B cell (primary cell): Measurements from ENCODE around the gene LILRA6.

Experiments
- CTCF ChIP-seq: fragments of 200-600 bp; IDR thresholded peaks from one replicate; pipeline ENCODE4 v1.8.0; 2022; ENCODE audit warnings: antibody characterized with exemption, mild to moderate bottlenecking
- EZH2 ChIP-seq: IDR thresholded peaks from 2 replicates; pipeline ENCODE4 v1.6.1; 2012; ENCODE audit warnings: borderline replicate concordance, low read depth, mild to moderate bottlenecking, moderate library complexity, low read length; ENCODE audit not compliant: insufficient read depth, poor library complexity, severe bottlenecking

GRCh38 chr19:54254195-54254906, 11.8 kb upstream of the LILRA6 start:
- TF ChIP-seq CTCF (no peak), EZH2 (no peak)
